Mucosa of rectum (tissue), 2 donors: Measurements from ENCODE around the gene PCDHGB4.
"Not testable (repeated sequence)": the region's sequence is repeated elsewhere in the genome, so short reads cannot be mapped to it uniquely, and the experiment has no call there.

Experiments used
- H3K27ac ChIP-seq, 2 donors: one replicate each; pipeline ENCODE4 v1.7.0; 2013; ENCODE audit warnings: inconsistent platforms in 2 of 2, low read depth in 2 of 2, low read length in 2 of 2
- H3K27me3 ChIP-seq, 2 donors: one replicate each; pipeline ENCODE4 v1.7.0; 2013; ENCODE audit warnings: low read length in 2 of 2; ENCODE audit not compliant: control insufficient read depth in 2 of 2, insufficient read depth in 2 of 2
- H3K36me3 ChIP-seq, 2 donors: one replicate each; pipeline ENCODE4 v1.7.0; 2013; ENCODE audit warnings: low read length in 2 of 2; ENCODE audit not compliant: control insufficient read depth in 2 of 2, insufficient read depth in 2 of 2
- H3K4me1 ChIP-seq, 2 donors: one replicate each; pipeline ENCODE4 v1.7.0; 2013; ENCODE audit warnings: low read length in 2 of 2, mild to moderate bottlenecking in 1 of 2; ENCODE audit not compliant: control insufficient read depth in 2 of 2, insufficient read depth in 2 of 2
- H3K4me3 ChIP-seq, 2 donors: one replicate each; pipeline ENCODE4 v1.7.0; 2013; ENCODE audit warnings: low read length in 2 of 2
- H3K9ac ChIP-seq, 2 donors: one replicate each; pipeline ENCODE4 v1.7.0; 2013; ENCODE audit warnings: low read length in 2 of 2, low read depth in 1 of 2, mild to moderate bottlenecking in 1 of 2
- H3K9me3 ChIP-seq, 2 donors: one replicate each; pipeline ENCODE4 v1.7.0; 2013; ENCODE audit warnings: low read length in 2 of 2; ENCODE audit not compliant: control insufficient read depth in 2 of 2
- donor health status: healthy.
- donor health status: Normal muscosa, but diverticular disease.

The PCDHGB4 gene

GRCh38 chr5:141399555-141400258 lies 12.2 kb downstream of the PCDHGB4 start:
- Histone ChIP-seq H3K4me3 (no peak overlapping the region), H3K27ac (no peak overlapping the region), H3K27me3 (peaks cover 0 to 3% of the 10 kb centered on the region in 2 donors), H3K9me3 (peaks cover 34 to 41% of the 10 kb centered on the region in 2 donors), H3K4me1 (no peaks in the 10 kb centered on the region), H3K9ac (no peak overlapping the region), H3K36me3 (no peaks in the 10 kb centered on the region)

- no peak within 1 kb of the TSS for H3K9ac ChIP-seq
- H3K27me3 ChIP-seq = peaks cover 0 to 3% of the 10 kb centered on the region in 2 donors
- H3K4me3 ChIP-seq = peak within 1 kb of the TSS in 1 of 2 donors; percentile 56
- H3K36me3 ChIP-seq = no peaks in the 10 kb centered on the region
- peaks cover 28 to 41% of the 10 kb centered on the region in 2 donors for H3K9me3 ChIP-seq
- no peaks in the 10 kb centered on the region for H3K4me1 ChIP-seq
- no peak within 1 kb of the TSS for H3K27ac ChIP-seq
These were observed 15.2 kb downstream of the PCDHGB4 start, which contains the start of gene PCDHGA9 for GRCh38 chr5:141402553-141403243. PCDHGA9 (plus strand) TSS chr5:141402778; CDS start chr5:141402953, 175 bp downstream.

- H3K4me3 ChIP-seq = peak overlapping the region in 1 of 2 donors; percentile 56
- peaks cover 0 to 3% of the 10 kb centered on the region in 2 donors for H3K27me3 ChIP-seq
- H3K4me1 ChIP-seq = no peaks in the 10 kb centered on the region
- H3K9me3 ChIP-seq = peaks cover 28 to 41% of the 10 kb centered on the region in 2 donors
- no peak overlapping the region for H3K9ac ChIP-seq
- no peak overlapping the region for H3K27ac ChIP-seq
- no peaks in the 10 kb centered on the region for H3K36me3 ChIP-seq
These were observed 15.9 kb downstream of the PCDHGB4 start for GRCh38 chr5:141403387-141403786.

- not testable (repeated sequence) for H3K36me3 ChIP-seq
These were observed 20.4 kb downstream of the PCDHGB4 start, which contains the start of gene PCDHGB6 for GRCh38 chr5:141407790-141408505. PCDHGB6 (plus strand) TSS chr5:141408021; CDS start chr5:141408203, 182 bp downstream.

GRCh38 chr5:141409598-141410306 lies 22.3 kb downstream of the PCDHGB4 start:
- no peak overlapping the region for H3K4me3 ChIP-seq
- peaks cover 14 to 32% of the 10 kb centered on the region in 2 donors for H3K9me3 ChIP-seq
- H3K27ac ChIP-seq = no peak overlapping the region
- H3K4me1 ChIP-seq = no peaks in the 10 kb centered on the region
- no peaks in the 10 kb centered on the region for H3K36me3 ChIP-seq
- H3K9ac ChIP-seq = no peak overlapping the region
- no peaks in the 10 kb centered on the region for H3K27me3 ChIP-seq

More at GRCh38 chr5:141407790-141408505, 20.4 kb downstream of the PCDHGB4 start, which contains the start of gene PCDHGB6:
- H3K4me1 ChIP-seq, H3K27me3 ChIP-seq, H3K27ac ChIP-seq: not testable (repeated sequence)
- Histone ChIP-seq H3K4me3 (peak within 1 kb of the TSS; percentile 34 to 41), H3K9ac (peak within 1 kb of the TSS in 1 of 2 donors; percentile 24), H3K9me3 (peaks cover 24 to 26% of the 10 kb centered on the region in 2 donors)

GRCh38 chr5:141411575-141411974 lies 24.1 kb downstream of the PCDHGB4 start:
- H3K9ac ChIP-seq = no peak overlapping the region
- no peaks in the 10 kb centered on the region for H3K4me1 ChIP-seq
- H3K27ac ChIP-seq = no peak overlapping the region
- no peaks in the 10 kb centered on the region for H3K36me3 ChIP-seq
- no peak overlapping the region for H3K4me3 ChIP-seq
- H3K9me3 ChIP-seq = peaks cover 14 to 31% of the 10 kb centered on the region in 2 donors
- no peaks in the 10 kb centered on the region for H3K27me3 ChIP-seq

- Histone ChIP-seq H3K9me3 (peaks cover 12 to 31% of the 10 kb centered on the region in 2 donors), H3K27ac (no peak within 1 kb of the TSS), H3K4me1 (no peaks in the 10 kb centered on the region), H3K36me3 (no peaks in the 10 kb centered on the region), H3K4me3 (peak within 1 kb of the TSS; percentile 58 to 73), H3K9ac (peak within 1 kb of the TSS in 1 of 2 donors; percentile 6), H3K27me3 (no peaks in the 10 kb centered on the region)
These were observed 25.5 kb downstream of the PCDHGB4 start, which contains the start of gene PCDHGA10 for GRCh38 chr5:141412854-141413539. PCDHGA10 (plus strand) TSS chr5:141412987; CDS start chr5:141413176, 189 bp downstream.

- H3K9me3 ChIP-seq = peaks cover 17 to 35% of the 10 kb centered on the region in 2 donors
- H3K27me3 ChIP-seq = no peaks in the 10 kb centered on the region
- no peaks in the 10 kb centered on the region for H3K36me3 ChIP-seq
- H3K4me1 ChIP-seq = no peaks in the 10 kb centered on the region
- H3K9ac ChIP-seq = no peak overlapping the region
- no peak overlapping the region for H3K27ac ChIP-seq
- peak overlapping the region; percentile 58 to 73 for H3K4me3 ChIP-seq
These were observed 26.1 kb downstream of the PCDHGB4 start for GRCh38 chr5:141413540-141414069.
